H9 (cell line): Measurements from ENCODE around the gene ADARB2. TPM values are rescaled to one million over a fixed set of nuclear protein-coding genes. Genes with fewer than 3 reads are reported as not detected.
A peak's percentile ranks its signal among the peaks of the same experiment; 100 is the strongest.

ENCODE experiments used
- DNase-seq: peaks from one replicate; pipeline ENCODE4 v3.0.0-alpha.2; 2017
- H2AFZ ChIP-seq: one replicate; pipeline ENCODE4 v1.6.1; 2013; ENCODE audit warnings: mild to moderate bottlenecking, low read length, control low read depth, moderate library complexity
- H2AK5ac ChIP-seq: 2 replicates; pipeline ENCODE4 v1.6.1; 2013; ENCODE audit warnings: low read length, control low read depth, mixed read lengths; ENCODE audit not compliant: insufficient read length
- H2BK120ac ChIP-seq: one replicate; pipeline ENCODE4 v1.6.1; 2013; ENCODE audit warnings: low read depth, mild to moderate bottlenecking, low read length, control low read depth, inconsistent platforms; ENCODE audit not compliant: poor library complexity, severe bottlenecking
- H2BK12ac ChIP-seq: 2 replicates; pipeline ENCODE4 v1.6.1; 2013; ENCODE audit warnings: low read length, control low read depth, mixed read lengths, low read depth; ENCODE audit not compliant: insufficient read length
- H2BK15ac ChIP-seq: 2 replicates; pipeline ENCODE4 v1.6.1; 2013; ENCODE audit warnings: low read depth, low read length, control low read depth
- H2BK20ac ChIP-seq: one replicate; pipeline ENCODE4 v1.6.1; 2013; ENCODE audit warnings: low read depth, mild to moderate bottlenecking, low read length, control low read depth, inconsistent platforms; ENCODE audit not compliant: poor library complexity, severe bottlenecking
- H2BK5ac ChIP-seq: 2 replicates; pipeline ENCODE4 v1.6.1; 2013; ENCODE audit warnings: low read length, control low read depth, mixed read lengths; ENCODE audit not compliant: insufficient read length
- H3K14ac ChIP-seq: 2 replicates; pipeline ENCODE4 v1.6.1; 2013; ENCODE audit warnings: low read length, control low read depth; ENCODE audit not compliant: insufficient read depth
- H3K18ac ChIP-seq: 2 replicates; pipeline ENCODE4 v1.6.1; 2013; ENCODE audit warnings: low read depth, mild to moderate bottlenecking, mixed read lengths, low read length, control low read depth; ENCODE audit not compliant: insufficient read length
- H3K23ac ChIP-seq: 2 replicates; pipeline ENCODE4 v1.6.1; 2013; ENCODE audit warnings: low read length, control low read depth, mixed read lengths, low read depth; ENCODE audit not compliant: insufficient read length
- H3K23me2 ChIP-seq: 2 replicates; pipeline ENCODE4 v1.6.1; 2013; ENCODE audit warnings: low read depth, mild to moderate bottlenecking, mixed read lengths, low read length, control low read depth; ENCODE audit not compliant: insufficient read length, poor library complexity, severe bottlenecking
- H3K27ac ChIP-seq: 2 replicates; pipeline ENCODE4 v1.5.1; 2013; ENCODE audit warnings: low read length, control low read depth, mixed read lengths, low read depth; ENCODE audit not compliant: insufficient read length
- H3K27me3 ChIP-seq: 2 replicates; pipeline ENCODE4 v1.6.1; 2013; ENCODE audit warnings: low read length, control low read depth, inconsistent platforms; ENCODE audit not compliant: insufficient read depth
- H3K4ac ChIP-seq: 2 replicates; pipeline ENCODE4 v1.6.1; 2013; ENCODE audit warnings: low read depth, mild to moderate bottlenecking, control low read depth, inconsistent platforms, low read length, moderate library complexity
- H3K4me1 ChIP-seq: 2 replicates; pipeline ENCODE4 v1.6.1; 2013; ENCODE audit warnings: low read length, control low read depth, inconsistent platforms; ENCODE audit not compliant: insufficient read depth
- H3K4me2 ChIP-seq: 2 replicates; pipeline ENCODE4 v1.6.1; 2013; ENCODE audit warnings: low read length, control low read depth, mixed read lengths; ENCODE audit not compliant: insufficient read length, insufficient read depth
- H3K56ac ChIP-seq: 2 replicates; pipeline ENCODE4 v1.6.1; 2013; ENCODE audit warnings: low read depth, mild to moderate bottlenecking, mixed read lengths, low read length, control low read depth; ENCODE audit not compliant: insufficient read length
- H3K79me1 ChIP-seq: 2 replicates; pipeline ENCODE4 v1.6.1; 2013; ENCODE audit warnings: low read depth, mild to moderate bottlenecking, moderate library complexity, low read length, control low read depth, inconsistent platforms; ENCODE audit not compliant: insufficient read depth, poor library complexity, severe bottlenecking
- H3K79me2 ChIP-seq: 2 replicates; pipeline ENCODE4 v1.6.1; 2013; ENCODE audit warnings: low read length, control low read depth, inconsistent platforms; ENCODE audit not compliant: insufficient read depth
- H3K9ac ChIP-seq: 2 replicates; pipeline ENCODE4 v1.6.1; 2013; ENCODE audit warnings: low read length, control low read depth, mixed read lengths; ENCODE audit not compliant: insufficient read length; ENCODE audit errors: extremely low read depth
- H3K9me3 ChIP-seq: one replicate; pipeline ENCODE4 v1.6.1; 2013; ENCODE audit warnings: low read depth, low read length, inconsistent platforms; ENCODE audit not compliant: control insufficient read depth
- H3T11ph ChIP-seq: one replicate; pipeline ENCODE4 v1.6.1; 2013; ENCODE audit warnings: mild to moderate bottlenecking, low read length, control low read depth, inconsistent platforms
- H4K20me1 ChIP-seq: one replicate; pipeline ENCODE4 v1.6.1; 2013; ENCODE audit not compliant: control insufficient read depth, insufficient read length, insufficient read depth
- H4K5ac ChIP-seq: 2 replicates; pipeline ENCODE4 v1.6.1; 2013; ENCODE audit warnings: low read depth, mild to moderate bottlenecking, mixed read lengths, low read length, control low read depth; ENCODE audit not compliant: insufficient read length
- H4K8ac ChIP-seq: replicated peaks from 2 replicates; pipeline ENCODE4 v1.6.1; 2013; ENCODE audit warnings: low read length, control low read depth, mixed read lengths, low read depth; ENCODE audit not compliant: insufficient read length
- H4K91ac ChIP-seq: 2 replicates; pipeline ENCODE4 v1.6.1; 2013; ENCODE audit warnings: low read depth, mild to moderate bottlenecking, moderate library complexity, mixed read lengths, low read length, control low read depth; ENCODE audit not compliant: insufficient read length
- H3K27ac Mint-ChIP-seq, 3 experiments: 2 replicates in 2 of 3; 3 replicates in 1 of 3; pipeline ENCODE4 v1.8.0; 2020 to 2021; ENCODE audit warnings: mixed read lengths in 3 of 3, mild to moderate bottlenecking in 1 of 3, moderate library complexity in 1 of 3
- H3K27me3 Mint-ChIP-seq: 2 replicates; pipeline ENCODE4 v1.8.0; 2021; ENCODE audit warnings: low read depth, mild to moderate bottlenecking, moderate library complexity, mixed read lengths
- H3K36me3 Mint-ChIP-seq, 3 experiments: 2 replicates in 2 of 3; 3 replicates in 1 of 3; pipeline ENCODE4 v1.8.0; 2020 to 2021; ENCODE audit warnings: low read depth in 3 of 3, mixed read lengths in 3 of 3; ENCODE audit not compliant: insufficient read depth in 1 of 3
- H3K4me1 Mint-ChIP-seq, 2 experiments: 2 replicates each; pipeline ENCODE4 v1.8.0; 2020; ENCODE audit warnings: mixed read lengths in 2 of 2
- H3K4me3 Mint-ChIP-seq, 2 experiments: 2 replicates in 1 of 2; 3 replicates in 1 of 2; pipeline ENCODE4 v1.8.0; 2020 to 2021; ENCODE audit warnings: mild to moderate bottlenecking in 2 of 2, mixed read lengths in 2 of 2, moderate library complexity in 1 of 2
- H3K9me3 Mint-ChIP-seq, 2 experiments: 2 replicates in 1 of 2; 3 replicates in 1 of 2; pipeline ENCODE4 v1.8.0; 2020; ENCODE audit warnings: mild to moderate bottlenecking in 2 of 2, mixed read lengths in 2 of 2, moderate library complexity in 1 of 2
- CTCF ChIP-seq: fragments of 200-600 bp; sonication (generic); conservative IDR thresholded peaks from 3 replicates; pipeline ENCODE4 v1.8.0; 2021; ENCODE audit warnings: antibody characterized with exemption, mild to moderate bottlenecking
- WGBS: extraction: QIAGEN DNeasy Blood & Tissue Kit; methylation state at CpG from one replicate; pipeline ENCODE4 v1.1.7; 2013; ENCODE audit warnings: missing lambda C conversion rate, low lambda C conversion rate, mixed read lengths; ENCODE audit not compliant: insufficient read length; ENCODE audit errors: extremely low coverage; 5-methylcytosine and 5-hydroxymethylcytosine counted together
- long read RNA-seq: library from polyadenylated mRNA; unstranded; transcript quantifications from one replicate; pipeline ENCODE4 v2.0.0, GENCODE V29; 2020
- total RNA-seq: library from RNA; stranded (reverse); gene quantifications from 2 replicates; pipeline ENCODE4 v1.2.1, GENCODE V29; 2021

ADARB2 gene
- total RNA-seq: 0.87 and 1.0 TPM in 2 replicates
- long read RNA-seq, partial matches to known transcripts: 0 of 9 reads
- long read RNA-seq, other reads (novel, unspliced or antisense): 9 of 9 reads

GRCh38 chr10:1737222-1738061, at the start of gene ADARB2:
Gene ADARB2, minus strand, starts transcription at chr10:1737525.
- Histone ChIP-seq H3K56ac (no peak within 1 kb of the TSS), H2BK12ac (no peak within 1 kb of the TSS), H3K23me2 (peaks cover 19% of the 10 kb centered on the region), H3K18ac (peak within 1 kb of the TSS; percentile 63), H3K4me1 (no peaks in the 10 kb centered on the region), H3K79me2 (no peaks in the 10 kb centered on the region), H2AK5ac (no peak within 1 kb of the TSS), H3K9ac (no peak within 1 kb of the TSS), H3T11ph (no peak within 1 kb of the TSS), H2BK20ac (no peak within 1 kb of the TSS), H3K79me1 (no peaks in the 10 kb centered on the region), H3K9me3 (no peaks in the 10 kb centered on the region), H2BK15ac (no peak within 1 kb of the TSS; the same call in 1 of the 2 replicates), H4K20me1 (no peaks in the 10 kb centered on the region), H2BK5ac (no peak within 1 kb of the TSS), H3K4me2 (peak within 1 kb of the TSS; percentile 89), H4K5ac (no peak within 1 kb of the TSS), H3K27ac (no peak within 1 kb of the TSS), H2AFZ (peak within 1 kb of the TSS; percentile 90), H4K8ac (no peak within 1 kb of the TSS), H3K4ac (no peak within 1 kb of the TSS), H3K14ac (peak within 1 kb of the TSS; percentile 74), H3K23ac (no peak within 1 kb of the TSS), H4K91ac (no peak within 1 kb of the TSS), H3K27me3 (peaks cover 15% of the 10 kb centered on the region), H2BK120ac (no peak within 1 kb of the TSS)
- Mint-ChIP-seq H3K4me3 (peak within 1 kb of the TSS; percentile 71 to 87), H3K27ac (no peak within 1 kb of the TSS), H3K36me3 (no peaks in the 10 kb centered on the region), H3K9me3 (no peaks in the 10 kb centered on the region), H3K4me1 (peaks cover 14 to 18% of the 10 kb centered on the region in 2 experiments), H3K27me3 (peaks cover 78% of the 10 kb centered on the region)
- DNase-seq: peak; percentile 94
- TF ChIP-seq CTCF: no peak
- no CpG with 5 or more reads among the region's 50 CpGs for WGBS
